Epithelial cell of proximal tubule (primary cell): Measurements from ENCODE around the gene CTU2. TPM values are rescaled to one million over a fixed set of nuclear protein-coding genes. Genes with fewer than 3 reads are reported as not detected.

Experiments
- DNase-seq: peaks from one replicate; pipeline ENCODE4 v3.0.0-alpha.2; 2011; ENCODE audit warnings: low read depth
- H3K4me3 ChIP-seq: 2 replicates; pipeline ENCODE4 v1.5.1; 2011; ENCODE audit warnings: low read depth, mild to moderate bottlenecking, low read length
- CTCF ChIP-seq: conservative IDR thresholded peaks from 2 replicates; pipeline ENCODE4 v1.5.1; 2012; ENCODE audit warnings: low read depth, mild to moderate bottlenecking, low read length
- total RNA-seq: library from RNA; depleted of rRNA; stranded (reverse); fragments of >200 nt; gene quantifications from 2 replicates; pipeline ENCODE4 v1.2.3, GENCODE V29; 2015

The CTU2 gene
- total RNA-seq, 1 donor from 2014 or later = 9.3 TPM

DNA sequence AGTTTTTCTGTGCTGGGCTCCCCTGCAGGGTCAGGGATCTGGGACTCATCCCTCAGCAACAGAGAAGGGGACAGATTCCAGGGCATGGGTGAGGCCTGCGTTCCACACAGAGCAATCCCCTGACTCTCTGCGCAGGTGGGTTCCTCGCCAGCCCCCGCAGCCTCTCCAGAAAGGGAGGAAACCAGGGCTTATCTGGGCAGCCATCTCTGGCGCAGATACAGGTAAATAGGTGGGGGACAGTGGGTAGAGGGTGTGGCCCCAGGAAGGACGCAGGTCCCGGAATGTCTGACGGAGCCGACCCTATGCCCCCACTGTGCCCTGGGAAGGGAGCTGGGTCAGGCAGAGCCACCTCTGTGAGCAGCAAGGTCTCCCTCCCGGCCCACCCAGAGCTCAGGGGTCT lies 55.5 kb downstream of the CTU2 start:
- no peak overlapping the region for H3K4me3 ChIP-seq
- TF ChIP-seq CTCF = no peak
- DNase-seq = no peak

DNA sequence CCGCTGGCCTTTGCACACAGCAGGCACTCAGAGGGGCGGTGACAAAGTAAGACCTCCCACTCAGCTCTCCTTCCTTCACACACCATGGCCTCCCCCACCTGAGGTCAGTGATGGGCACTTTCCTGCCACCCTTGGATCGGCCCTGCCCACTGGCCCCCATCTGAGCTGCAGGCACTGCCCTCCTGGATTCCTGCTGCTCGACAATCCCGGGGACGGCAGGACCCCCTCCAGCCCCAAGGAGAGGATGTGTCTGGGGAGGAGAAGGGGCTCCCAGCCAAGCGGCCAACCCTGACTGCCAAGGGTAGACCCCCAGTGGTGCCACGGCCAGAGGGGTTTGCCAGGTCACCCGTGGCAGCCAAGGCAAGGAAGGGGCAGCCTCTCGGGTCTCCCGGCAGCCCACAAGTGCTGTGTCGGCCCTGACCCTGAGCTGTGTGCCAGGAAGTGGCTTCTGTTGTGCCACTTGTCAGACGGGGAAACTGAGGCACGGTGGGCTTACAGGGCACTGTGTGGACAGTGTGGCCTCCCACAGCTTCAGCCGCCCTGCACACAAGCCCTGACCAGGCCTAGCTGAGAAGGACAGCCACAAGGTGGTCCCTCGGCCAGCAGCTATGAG lies 56.1 kb downstream of the CTU2 start:
- TF ChIP-seq CTCF = no peak
- H3K4me3 ChIP-seq = no peak overlapping the region

DNA sequence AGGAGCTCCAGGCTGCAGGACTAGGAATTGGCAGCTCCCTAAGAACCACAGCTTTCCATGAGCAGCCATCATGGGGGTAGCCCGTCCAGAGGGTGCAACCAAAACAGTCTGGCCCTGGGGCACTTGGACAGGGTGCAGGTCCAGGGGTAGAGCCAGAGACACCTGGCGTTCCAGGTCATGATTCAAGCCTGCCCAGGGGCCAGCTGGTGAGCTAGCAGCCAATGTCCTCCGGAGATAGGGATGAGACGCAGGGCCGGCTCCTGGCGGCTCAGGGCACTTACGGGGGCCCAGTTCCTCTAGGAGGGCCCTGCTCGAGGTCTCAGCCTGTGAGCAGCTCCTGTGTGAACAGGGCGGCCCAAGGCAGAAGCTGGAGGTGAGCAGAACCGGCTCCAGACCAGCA lies 56.6 kb downstream of the CTU2 start:
- TF ChIP-seq CTCF = no peak
- no peak overlapping the region for H3K4me3 ChIP-seq

More for the DNA sequence above, 56.1 kb downstream of the CTU2 start:
- DNase-seq = no peak

GRCh38 chr16:88763502-88764053 lies 57.3 kb downstream of the CTU2 start:
- no peak for DNase-seq
- TF ChIP-seq CTCF = no peak

More for the DNA sequence above, 56.6 kb downstream of the CTU2 start:
- no peak for DNase-seq

DNA sequence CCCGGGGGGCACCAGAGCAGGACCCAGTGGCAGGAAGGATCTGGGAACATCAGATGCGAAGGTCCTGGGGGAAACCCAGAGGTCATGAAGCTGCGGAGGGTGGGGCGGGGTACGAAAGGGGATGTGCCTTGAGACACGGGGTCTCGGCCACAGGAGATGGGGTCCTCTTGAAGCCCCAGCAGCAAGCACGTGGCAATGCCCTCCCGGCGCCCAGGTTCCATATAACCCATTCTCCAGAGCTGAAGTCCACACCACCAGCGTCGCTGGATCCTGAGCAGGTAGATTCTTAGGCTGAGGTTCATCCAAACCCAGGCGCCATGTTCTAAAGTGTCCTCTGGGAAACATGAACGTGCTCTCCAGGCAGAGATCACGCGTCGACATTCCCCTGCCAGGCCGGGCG lies 57.8 kb downstream of the CTU2 start:
- no peak for DNase-seq
- no peak overlapping the region for H3K4me3 ChIP-seq
- TF ChIP-seq CTCF = no peak

More at GRCh38 chr16:88763502-88764053, 57.3 kb downstream of the CTU2 start:
- H3K4me3 ChIP-seq = no peak overlapping the region

GRCh38 chr16:88764913-88765349 lies 58.6 kb downstream of the CTU2 start:
- H3K4me3 ChIP-seq = no peak overlapping the region
- no peak for DNase-seq
- TF ChIP-seq CTCF = no peak

Other genes starting within 250 kb of the CTU2 start
- gene ZC3H18, start 136.1 kb upstream of the CTU2 start, total RNA-seq = 18.3 and 19.2 TPM in 2 replicates
- 0.17 TPM in 1 of 2 replicates, not detected in the other for gene IL17C, start 67.9 kb upstream of the CTU2 start, total RNA-seq
- gene CYBA, start 55.5 kb upstream of the CTU2 start, total RNA-seq = 877 and 896 TPM in 2 replicates
- gene MVD, start 43.4 kb upstream of the CTU2 start, total RNA-seq = 76.2 and 167 TPM in 2 replicates
- gene SNAI3, start 20.0 kb upstream of the CTU2 start, total RNA-seq = 0.23 and 0.58 TPM in 2 replicates
- 29.7 and 32.8 TPM in 2 replicates for gene RNF166, start 95 bp upstream of the CTU2 start, total RNA-seq
- gene PIEZO1, start 78.7 kb downstream of the CTU2 start, total RNA-seq = 245 and 246 TPM in 2 replicates
- gene CDT1, start 97.3 kb downstream of the CTU2 start, total RNA-seq = 76.2 and 88.5 TPM in 2 replicates
- gene APRT, start 105.4 kb downstream of the CTU2 start, total RNA-seq = 242 and 300 TPM in 2 replicates
- 9.2 and 18.3 TPM in 2 replicates for gene GALNS, start 150.4 kb downstream of the CTU2 start, total RNA-seq
- 48.3 and 58.2 TPM in 2 replicates for gene TRAPPC2L, start 150.6 kb downstream of the CTU2 start, total RNA-seq
- gene PABPN1L, start 160.2 kb downstream of the CTU2 start, total RNA-seq = not detected in 2 replicates